Measurements from ENCODE around the gene ARHGAP15. TPM values are rescaled to one million over a fixed set of nuclear protein-coding genes. Genes with fewer than 3 reads are reported as not detected.
A peak's percentile ranks its signal among the peaks of the same experiment; 100 is the strongest.

ARHGAP15 gene
- total RNA-seq, 4 donors from 2014 or later: 1.7 to 16.8 (median 3.7) TPM

DNA sequence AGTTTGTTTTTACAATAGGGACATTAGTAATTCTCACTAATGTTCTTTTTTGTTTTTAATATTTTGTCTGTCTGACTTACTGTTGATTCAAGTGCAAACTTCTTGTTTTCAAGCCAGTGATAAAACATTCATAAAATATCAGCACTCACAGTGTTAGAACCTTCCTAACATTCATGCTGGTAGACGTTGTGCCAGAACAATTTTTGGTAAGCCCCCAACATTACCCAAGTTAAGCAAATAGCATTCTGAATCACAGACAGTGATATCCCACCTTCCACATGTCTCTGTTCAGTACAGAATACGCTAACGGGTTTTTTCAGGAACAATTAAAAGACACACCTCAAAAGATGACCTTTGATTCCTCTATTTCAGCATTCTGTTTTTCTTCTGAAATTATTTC is 390.3 kb downstream of the ARHGAP15 start:
- TF ChIP-seq, protein P1, sequence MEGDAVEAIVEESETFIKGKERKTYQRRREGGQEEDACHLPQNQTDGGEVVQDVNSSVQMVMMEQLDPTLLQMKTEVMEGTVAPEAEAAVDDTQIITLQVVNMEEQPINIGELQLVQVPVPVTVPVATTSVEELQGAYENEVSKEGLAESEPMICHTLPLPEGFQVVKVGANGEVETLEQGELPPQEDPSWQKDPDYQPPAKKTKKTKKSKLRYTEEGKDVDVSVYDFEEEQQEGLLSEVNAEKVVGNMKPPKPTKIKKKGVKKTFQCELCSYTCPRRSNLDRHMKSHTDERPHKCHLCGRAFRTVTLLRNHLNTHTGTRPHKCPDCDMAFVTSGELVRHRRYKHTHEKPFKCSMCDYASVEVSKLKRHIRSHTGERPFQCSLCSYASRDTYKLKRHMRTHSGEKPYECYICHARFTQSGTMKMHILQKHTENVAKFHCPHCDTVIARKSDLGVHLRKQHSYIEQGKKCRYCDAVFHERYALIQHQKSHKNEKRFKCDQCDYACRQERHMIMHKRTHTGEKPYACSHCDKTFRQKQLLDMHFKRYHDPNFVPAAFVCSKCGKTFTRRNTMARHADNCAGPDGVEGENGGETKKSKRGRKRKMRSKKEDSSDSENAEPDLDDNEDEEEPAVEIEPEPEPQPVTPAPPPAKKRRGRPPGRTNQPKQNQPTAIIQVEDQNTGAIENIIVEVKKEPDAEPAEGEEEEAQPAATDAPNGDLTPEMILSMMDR (IDR thresholded peaks at IDR 0.05): no peak
- TF ChIP-seq POLR2A (IDR thresholded peaks at IDR 0.05): no peak
- Histone ChIP-seq H3K36me3 (no peaks in the 10 kb centered on the region), H3K4me3 (no peak overlapping the region), H3K27ac (no peak overlapping the region), H3K9me3 (no peaks in the 10 kb centered on the region), H3K4me1 (peaks cover 0 to 10% (median 0%) of the 10 kb centered on the region in 3 donors), H3K27me3 (no peaks in the 10 kb centered on the region)
- no peak for DNase-seq
- intact Hi-C loops (cut with DNase I): no loop called here
- WGBS, 2 donors: 53 to 72% methylated on average over 3 of the region's 3 CpGs

DNA sequence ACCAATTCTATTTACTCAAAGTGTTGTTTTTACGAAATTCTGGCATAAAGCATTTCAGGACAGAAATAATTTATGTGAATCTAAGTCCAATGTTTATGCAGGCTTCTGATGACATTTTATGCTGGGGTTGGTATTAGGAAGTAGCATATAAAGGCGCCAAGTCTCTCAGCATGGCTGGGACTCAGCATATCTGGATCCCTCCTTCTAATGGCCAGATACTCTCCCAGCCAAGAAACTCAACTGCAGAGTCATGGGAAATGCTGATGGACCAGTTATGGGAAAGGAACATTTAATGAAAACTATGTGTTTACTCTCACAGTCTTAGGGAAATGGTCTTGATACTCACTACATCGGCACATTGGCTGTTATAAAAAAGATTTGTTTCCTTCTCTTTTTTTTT is 392.2 kb downstream of the ARHGAP15 start:
- Histone ChIP-seq H3K27ac (peak overlapping the region in 3 of 4 donors; percentile 5 to 40 (median 30)), H3K36me3 (no peaks in the 10 kb centered on the region), H3K4me3 (no peak overlapping the region), H3K4me1 (peaks cover 0 to 21% (median 0%) of the 10 kb centered on the region in 3 donors), H3K27me3 (no peaks in the 10 kb centered on the region), H3K9me3 (no peaks in the 10 kb centered on the region)
- WGBS, 2 donors: 55 to 58% methylated on average over 3 of the region's 3 CpGs
- DNase-seq: no peak
- intact Hi-C loops (cut with DNase I): no loop called here
- TF ChIP-seq, protein P1 (IDR thresholded peaks at IDR 0.05): no peak
- no peak for TF ChIP-seq POLR2A (IDR thresholded peaks at IDR 0.05)

DNA sequence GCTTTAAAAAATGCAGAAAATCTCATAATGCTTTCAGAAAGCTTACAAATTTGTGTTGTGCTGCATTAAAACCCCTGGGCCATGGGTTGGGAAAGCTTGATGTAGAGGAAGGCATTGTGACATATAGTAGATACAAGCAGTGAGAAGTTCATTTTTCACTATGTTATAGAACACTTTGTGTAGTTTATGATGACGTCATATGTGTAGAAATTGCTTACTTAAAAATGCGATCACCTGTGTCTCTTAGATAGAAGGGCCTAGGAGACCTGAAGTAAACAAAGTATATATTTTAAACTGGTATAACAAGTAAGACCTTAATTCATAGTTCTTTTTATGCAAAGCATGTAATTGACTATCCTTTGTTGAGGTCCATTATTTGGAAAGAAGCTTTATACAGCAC is 393.5 kb downstream of the ARHGAP15 start:
- TF ChIP-seq, protein P1 (IDR thresholded peaks at IDR 0.05): no peak
- TF ChIP-seq POLR2A (IDR thresholded peaks at IDR 0.05): no peak
- Histone ChIP-seq H3K36me3 (no peaks in the 10 kb centered on the region), H3K4me1 (peaks cover 0 to 23% (median 0%) of the 10 kb centered on the region in 3 donors), H3K27me3 (no peaks in the 10 kb centered on the region), H3K9me3 (no peaks in the 10 kb centered on the region), H3K27ac (peak overlapping the region in 1 of 4 donors; percentile 30), H3K4me3 (no peak overlapping the region)
- DNase-seq: no peak
- intact Hi-C loops (cut with DNase I): no loop called here
- 78 to 87% methylated on average over 2 of the region's 2 CpGs for WGBS, 2 donors

DNA sequence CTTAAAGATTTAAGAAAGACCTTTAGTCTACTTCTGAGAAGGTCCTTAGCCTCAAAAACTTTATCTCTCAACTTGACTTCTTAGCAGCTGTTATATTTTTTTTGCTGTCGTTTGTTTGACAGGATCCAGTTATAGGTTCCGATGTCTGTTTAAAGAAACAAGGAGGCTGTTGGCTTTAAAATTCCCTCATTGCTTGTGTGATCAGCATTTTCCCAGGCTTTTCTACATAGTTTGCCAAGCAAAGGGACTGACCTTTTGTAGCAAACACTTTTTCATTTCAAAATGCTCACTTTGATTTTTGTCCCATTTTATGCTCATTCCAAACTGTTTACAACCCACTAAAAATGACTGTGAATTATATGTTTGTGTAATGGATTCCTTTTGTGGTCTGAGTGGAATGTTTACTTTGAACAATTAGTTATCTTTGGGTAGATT is 394.9 kb downstream of the ARHGAP15 start:
- TF ChIP-seq, protein P1 (IDR thresholded peaks at IDR 0.05): no peak
- no peak for TF ChIP-seq POLR2A (IDR thresholded peaks at IDR 0.05)
- WGBS, 2 donors: 42 to 47% methylated on average over 2 of the region's 2 CpGs
- no peak overlapping the region for H3K4me3 ChIP-seq
- peaks cover 0 to 23% (median 0%) of the 10 kb centered on the region in 3 donors for H3K4me1 ChIP-seq
- intact Hi-C loops (cut with DNase I): no loop called here
- H3K27ac ChIP-seq: peak overlapping the region in 3 of 4 donors; percentile 30 to 64 (median 38)
- no peaks in the 10 kb centered on the region for H3K36me3 ChIP-seq
- DNase-seq: no peak
- H3K27me3 ChIP-seq: no peaks in the 10 kb centered on the region
- no peaks in the 10 kb centered on the region for H3K9me3 ChIP-seq

DNA sequence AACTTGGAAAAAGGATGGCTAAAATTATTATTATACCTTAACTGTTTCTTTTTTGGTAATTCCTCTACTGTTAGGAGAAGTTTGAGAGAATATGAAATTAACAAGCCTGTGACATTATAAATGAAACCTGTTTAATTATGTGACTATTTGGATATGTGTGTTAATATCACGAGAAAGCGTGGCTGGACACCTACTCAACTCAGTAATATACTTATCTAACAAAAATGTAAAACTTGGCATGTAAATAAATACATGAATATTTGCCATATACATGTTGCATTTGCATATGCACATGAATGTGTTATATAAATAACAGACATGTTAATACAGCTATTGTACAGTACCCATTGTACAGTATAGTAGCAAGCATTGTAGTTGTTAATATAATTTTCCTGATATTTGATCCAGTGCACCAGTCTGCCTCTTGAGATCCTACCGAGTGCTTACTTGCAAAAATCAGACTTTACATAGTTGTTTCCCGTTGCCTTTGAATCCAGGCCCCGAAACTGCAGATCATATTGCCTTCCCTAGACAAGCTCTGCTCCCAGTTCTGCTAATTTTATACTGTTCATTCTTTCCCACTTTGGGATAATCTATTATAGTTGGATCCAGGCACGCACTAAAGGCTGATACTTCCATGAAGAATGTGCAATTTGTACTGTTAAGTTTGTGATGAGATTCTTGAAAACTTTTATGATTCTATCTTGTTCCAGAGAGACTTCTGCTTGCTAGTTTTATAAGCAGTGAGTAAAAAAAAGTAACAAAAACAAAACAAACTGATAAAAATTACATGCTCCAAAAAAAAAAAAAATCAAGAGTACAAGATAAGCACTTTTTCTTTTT is 395.6 kb downstream of the ARHGAP15 start:
- H3K4me1 ChIP-seq: peaks cover 0 to 23% (median 0%) of the 10 kb centered on the region in 3 donors
- 67 to 71% methylated on average over 6 of the region's 6 CpGs for WGBS, 2 donors
- TF ChIP-seq POLR2A (IDR thresholded peaks at IDR 0.05): no peak
- TF ChIP-seq, protein P1 (IDR thresholded peaks at IDR 0.05): no peak
- no peaks in the 10 kb centered on the region for H3K27me3 ChIP-seq
- no peaks in the 10 kb centered on the region for H3K9me3 ChIP-seq
- no peak overlapping the region for H3K4me3 ChIP-seq
- no peaks in the 10 kb centered on the region for H3K36me3 ChIP-seq
- intact Hi-C loops (cut with DNase I): no loop called here
- no peak for DNase-seq
- H3K27ac ChIP-seq: peak overlapping the region in 3 of 4 donors; percentile 24 to 64 (median 30)

Data from esophagus squamous epithelium (tissue), 5 donors.